IgD-negative memory B cell (primary cell): ENCODE measurements around the gene PHTF2. TPM values are rescaled to one million over a fixed set of nuclear protein-coding genes. Genes with fewer than 3 reads are reported as not detected.
"Not testable (repeated sequence)": the region's sequence is repeated elsewhere in the genome, so short reads cannot be mapped to it uniquely, and the experiment has no call there.

Source experiments
- H3K27ac Mint-ChIP-seq, 3 donors: one replicate each; pipeline ENCODE4 v1.8.0; 2020 to 2022; ENCODE audit warnings: mild to moderate bottlenecking in 3 of 3, mixed read lengths in 3 of 3, moderate library complexity in 1 of 3
- H3K27me3 Mint-ChIP-seq: one replicate; pipeline ENCODE4 v1.8.0; 2021; ENCODE audit warnings: mixed read lengths
- H3K36me3 Mint-ChIP-seq: one replicate; pipeline ENCODE4 v1.8.0; 2020; ENCODE audit warnings: mild to moderate bottlenecking, mixed read lengths
- H3K4me1 Mint-ChIP-seq, 3 donors: one replicate each; pipeline ENCODE4 v1.8.0; 2020 to 2022; ENCODE audit warnings: mixed read lengths in 3 of 3, mild to moderate bottlenecking in 1 of 3
- H3K4me3 Mint-ChIP-seq, 4 donors: one replicate each; pipeline ENCODE4 v1.8.0; 2020 to 2022; ENCODE audit warnings: mild to moderate bottlenecking in 4 of 4, mixed read lengths in 4 of 4, moderate library complexity in 3 of 4
- H3K9me3 Mint-ChIP-seq, 3 donors: one replicate each; pipeline ENCODE4 v1.8.0; 2020 to 2021; ENCODE audit warnings: mixed read lengths in 3 of 3, mild to moderate bottlenecking in 1 of 3
- polyA plus RNA-seq: library from polyadenylated mRNA; unstranded; fragments of 300-500 nt; fragmentation: Illumina TruSeq; gene quantifications from one replicate; pipeline ENCODE4 v1.2.3, GENCODE V29; 2021

The PHTF2 gene
- polyA plus RNA-seq, 1 donor from 2014 or later, result 23.3 TPM

- Mint-ChIP-seq H3K4me3 (no peak overlapping the region), H3K27ac (no peak overlapping the region), H3K9me3 (no peaks in the 10 kb centered on the region), H3K4me1 (peaks cover 5 to 13% (median 6%) of the 10 kb centered on the region in 3 donors), H3K36me3 (peaks cover 10% of the 10 kb centered on the region), H3K27me3 (no peaks in the 10 kb centered on the region)
Measured at GRCh38 chr7:77783111-77783510, 15.5 kb upstream of the PHTF2 start.

- no peaks in the 10 kb centered on the region for H3K9me3 Mint-ChIP-seq
- H3K27me3 Mint-ChIP-seq, result no peaks in the 10 kb centered on the region
- peaks cover 11% of the 10 kb centered on the region for H3K36me3 Mint-ChIP-seq
Measured at GRCh38 chr7:77783545-77783944, 15.0 kb upstream of the PHTF2 start.

GRCh38 chr7:77784426-77784825, 14.1 kb upstream of the PHTF2 start:
- H3K4me3 Mint-ChIP-seq, H3K9me3 Mint-ChIP-seq, H3K27me3 Mint-ChIP-seq: not testable (repeated sequence)
- Mint-ChIP-seq H3K36me3 (peaks cover 14% of the 10 kb centered on the region), H3K27ac (peak overlapping the region in 2 of 3 donors; percentile 4 to 80), H3K4me1 (peaks cover 9 to 15% (median 9%) of the 10 kb centered on the region in 3 donors)

More at GRCh38 chr7:77783545-77783944, 15.0 kb upstream of the PHTF2 start:
- Mint-ChIP-seq H3K4me3 (no peak overlapping the region), H3K27ac (peak overlapping the region in 1 of 3 donors; percentile 64), H3K4me1 (peaks cover 6 to 13% (median 6%) of the 10 kb centered on the region in 3 donors)

- H3K27me3 Mint-ChIP-seq, result no peaks in the 10 kb centered on the region
Measured at GRCh38 chr7:77786018-77786417, 12.6 kb upstream of the PHTF2 start.

GRCh38 chr7:77786741-77787140, 11.8 kb upstream of the PHTF2 start:
- Mint-ChIP-seq H3K27me3 (no peaks in the 10 kb centered on the region), H3K27ac (peak overlapping the region in 1 of 3 donors; percentile 13), H3K4me3 (no peak overlapping the region), H3K36me3 (peaks cover 14% of the 10 kb centered on the region), H3K4me1 (peaks cover 11 to 16% (median 15%) of the 10 kb centered on the region in 3 donors), H3K9me3 (no peaks in the 10 kb centered on the region)

More at GRCh38 chr7:77786018-77786417, 12.6 kb upstream of the PHTF2 start:
- peak overlapping the region in 1 of 3 donors; percentile 10 for H3K27ac Mint-ChIP-seq
- H3K36me3 Mint-ChIP-seq, result peaks cover 14% of the 10 kb centered on the region
- peaks cover 9 to 15% (median 9%) of the 10 kb centered on the region in 3 donors for H3K4me1 Mint-ChIP-seq
- H3K4me3 Mint-ChIP-seq, result peak overlapping the region in 1 of 4 donors; percentile 22
- no peaks in the 10 kb centered on the region for H3K9me3 Mint-ChIP-seq

- Mint-ChIP-seq H3K36me3 (peaks cover 14% of the 10 kb centered on the region), H3K4me3 (no peak overlapping the region), H3K4me1 (peaks cover 11 to 19% (median 14%) of the 10 kb centered on the region in 3 donors), H3K27ac (peak overlapping the region in 2 of 3 donors; percentile 3 to 64), H3K27me3 (no peaks in the 10 kb centered on the region), H3K9me3 (no peaks in the 10 kb centered on the region)
Measured at GRCh38 chr7:77788327-77788902, 10.2 kb upstream of the PHTF2 start.

GRCh38 chr7:77791336-77791735, 7.2 kb upstream of the PHTF2 start:
- H3K4me1 Mint-ChIP-seq, result peaks cover 16 to 26% (median 21%) of the 10 kb centered on the region in 3 donors
- no peaks in the 10 kb centered on the region for H3K9me3 Mint-ChIP-seq
- no peak overlapping the region for H3K4me3 Mint-ChIP-seq
- H3K27ac Mint-ChIP-seq, result no peak overlapping the region
- H3K36me3 Mint-ChIP-seq, result peaks cover 8% of the 10 kb centered on the region
- H3K27me3 Mint-ChIP-seq, result no peaks in the 10 kb centered on the region

- H3K9me3 Mint-ChIP-seq, result no peaks in the 10 kb centered on the region
- no peaks in the 10 kb centered on the region for H3K27me3 Mint-ChIP-seq
- H3K4me3 Mint-ChIP-seq, result no peak overlapping the region
- peaks cover 22 to 28% (median 26%) of the 10 kb centered on the region in 3 donors for H3K4me1 Mint-ChIP-seq
- peaks cover 8% of the 10 kb centered on the region for H3K36me3 Mint-ChIP-seq
- H3K27ac Mint-ChIP-seq, result no peak overlapping the region
Measured at GRCh38 chr7:77791956-77792355, 6.6 kb upstream of the PHTF2 start.

GRCh38 chr7:77794000-77794399, 4.6 kb upstream of the PHTF2 start:
- peak overlapping the region in 1 of 3 donors; percentile 47 for H3K27ac Mint-ChIP-seq

GRCh38 chr7:77796109-77796508, 2.5 kb upstream of the PHTF2 start:
- peaks cover 4% of the 10 kb centered on the region for H3K36me3 Mint-ChIP-seq
- peak overlapping the region in 2 of 3 donors; percentile 5 to 90 for H3K27ac Mint-ChIP-seq
- no peaks in the 10 kb centered on the region for H3K27me3 Mint-ChIP-seq
- peak overlapping the region in 3 of 4 donors; percentile 72 to 97 (median 96) for H3K4me3 Mint-ChIP-seq
- H3K9me3 Mint-ChIP-seq, result no peaks in the 10 kb centered on the region
- H3K4me1 Mint-ChIP-seq, result peaks cover 39 to 53% (median 40%) of the 10 kb centered on the region in 3 donors

More at GRCh38 chr7:77794000-77794399, 4.6 kb upstream of the PHTF2 start:
- H3K36me3 Mint-ChIP-seq, result peaks cover 4% of the 10 kb centered on the region
- H3K27me3 Mint-ChIP-seq, result no peaks in the 10 kb centered on the region
- H3K4me1 Mint-ChIP-seq, result peaks cover 28 to 36% (median 34%) of the 10 kb centered on the region in 3 donors
- H3K4me3 Mint-ChIP-seq, result peak overlapping the region in 2 of 4 donors; percentile 64 to 79
- no peaks in the 10 kb centered on the region for H3K9me3 Mint-ChIP-seq

- H3K9me3 Mint-ChIP-seq, result no peaks in the 10 kb centered on the region
- no peaks in the 10 kb centered on the region for H3K27me3 Mint-ChIP-seq
- peak overlapping the region; percentile 96 to 99 (median 97) for H3K4me3 Mint-ChIP-seq
- H3K4me1 Mint-ChIP-seq, result peaks cover 38 to 59% (median 44%) of the 10 kb centered on the region in 3 donors
- H3K36me3 Mint-ChIP-seq, result peaks cover 4% of the 10 kb centered on the region
- peak overlapping the region; percentile 90 to 98 (median 93) for H3K27ac Mint-ChIP-seq
Measured at GRCh38 chr7:77796960-77797359, 1.6 kb upstream of the PHTF2 start.

GRCh38 chr7:77797734-77798393, 709 bp upstream of the PHTF2 start:
- Mint-ChIP-seq H3K27me3 (no peaks in the 10 kb centered on the region), H3K4me3 (peak overlapping the region; percentile 96 to 99 (median 97)), H3K27ac (peak overlapping the region; percentile 90 to 98 (median 93)), H3K4me1 (peaks cover 44 to 68% (median 49%) of the 10 kb centered on the region in 3 donors), H3K9me3 (no peaks in the 10 kb centered on the region), H3K36me3 (peaks cover 4% of the 10 kb centered on the region)

- no peaks in the 10 kb centered on the region for H3K36me3 Mint-ChIP-seq
- H3K27ac Mint-ChIP-seq, result peak overlapping the region; percentile 90 to 98 (median 93)
- H3K4me3 Mint-ChIP-seq, result peak overlapping the region; percentile 96 to 99 (median 97)
- H3K9me3 Mint-ChIP-seq, result no peaks in the 10 kb centered on the region
- H3K27me3 Mint-ChIP-seq, result no peaks in the 10 kb centered on the region
- peaks cover 52 to 73% (median 56%) of the 10 kb centered on the region in 3 donors for H3K4me1 Mint-ChIP-seq
Measured at GRCh38 chr7:77799078-77799964, 748 bp downstream of the PHTF2 start.

GRCh38 chr7:77800158-77800557, 1.6 kb downstream of the PHTF2 start:
- Mint-ChIP-seq H3K9me3 (no peaks in the 10 kb centered on the region), H3K4me1 (peaks cover 54 to 73% (median 58%) of the 10 kb centered on the region in 3 donors), H3K4me3 (peak overlapping the region; percentile 96 to 99 (median 97)), H3K36me3 (no peaks in the 10 kb centered on the region), H3K27me3 (no peaks in the 10 kb centered on the region), H3K27ac (peak overlapping the region; percentile 86 to 93 (median 90))
